Measurements from ENCODE around the gene NDRG3. TPM values are rescaled to one million over a fixed set of nuclear protein-coding genes. Genes with fewer than 3 reads are reported as not detected.
"Not testable (repeated sequence)": the region's sequence is repeated elsewhere in the genome, so short reads cannot be mapped to it uniquely, and the experiment has no call there.

The NDRG3 gene
- total and polyA plus RNA-seq, 2 of the 4 experiments (the other 2 are of a cell fraction) = 24.8 to 34.2 TPM

- 92% methylated on average over 4 of the region's 8 CpGs; no CpG with 5 or more reads in 1 of the 2 experiments for WGBS, 2 experiments (ENCODE audit: extremely low coverage in 2 of 2, insufficient read length in 1 of 2)
- in situ Hi-C loops (cut with MboI; ENCODE audit: low sequenced_read_pairs) = not testable (repeated sequence)
Observed at GRCh38 chr20:36675545-36675944, 70.3 kb downstream of the NDRG3 start.

More at GRCh38 chr20:36675545-36675944, 70.3 kb downstream of the NDRG3 start:
- H3K23ac ChIP-seq (ENCODE audit: low read depth, low read length); H3K27me3 ChIP-seq (ENCODE audit: control insufficient read depth, insufficient read depth, low read length); H2AK9ac ChIP-seq (replicated peaks; ENCODE audit: low read depth, low read length, poor library complexity); intact Hi-C loops (cut with micrococcal nuclease); POLR2A ChIA-PET (ENCODE audit: unreplicated experiment); H2AK5ac ChIP-seq (ENCODE audit: low read depth, low read length); H3K4me1 ChIP-seq (ENCODE audit: control insufficient read depth, insufficient read depth, low read length); H2BK5ac ChIP-seq (ENCODE audit: low read depth, low read length, poor library complexity, severe bottlenecking); H3K27ac ChIP-seq (ENCODE audit: insufficient read depth, low read length); H4K20me1 ChIP-seq (ENCODE audit: insufficient read depth, low read length); H3K9me3 ChIP-seq (ENCODE audit: control insufficient read depth, insufficient read depth, low read length); H2BK20ac ChIP-seq (ENCODE audit: low read depth, low read length); dilution Hi-C loops (cut with HindIII; ENCODE audit: low sequenced_read_pairs, unreplicated experiment); H3K56ac ChIP-seq (ENCODE audit: extremely low read depth, insufficient read depth, low read length); H4K8ac ChIP-seq (ENCODE audit: low read depth in 2 of 2, low read length in 2 of 2); H3K9ac ChIP-seq (ENCODE audit: low read depth, low read length); H3K36me3 ChIP-seq (ENCODE audit: control insufficient read depth, insufficient read depth, low read length); H3K14ac ChIP-seq (replicated peaks; ENCODE audit: low read depth, low read length); BruUV-seq (replicated peaks); H3K79me1 ChIP-seq (ENCODE audit: low read depth in 1 of 2, low read length in 2 of 2); ATAC-seq (ENCODE audit: low read depth); H3K9me1 ChIP-seq (ENCODE audit: insufficient read depth, low read length); H3K4me3 ChIP-seq (ENCODE audit: insufficient read depth, low read depth, low read length); H2AFZ ChIP-seq (replicated peaks; ENCODE audit: low read length, poor library complexity); H3K4me2 ChIP-seq (ENCODE audit: low read depth, low read length); H3K18ac ChIP-seq (ENCODE audit: low read depth, low read length); H4K91ac ChIP-seq (ENCODE audit: insufficient read depth, low read depth, low read length); DNase-seq; H2BK120ac ChIP-seq (ENCODE audit: low read depth, low read length); H2BK15ac ChIP-seq (ENCODE audit: low read depth, low read length); H3K4ac ChIP-seq (ENCODE audit: low read depth, low read length); H4K5ac ChIP-seq (ENCODE audit: low read depth, low read length): not testable (repeated sequence)
- CTCF ChIA-PET = interaction anchor here (0.7 kb wide), 1 partner anchor 15 kb away, joined by 3 read pairs; no protein-coding TSS in a partner anchor
